Neural crest cell (in vitro differentiated cells): ENCODE results near the gene MYH7B. TPM values are rescaled to one million over a fixed set of nuclear protein-coding genes. Genes with fewer than 3 reads are reported as not detected.

Experiments
- DNase-seq: peaks from one replicate; pipeline ENCODE4 v3.0.0; 2021; ENCODE audit warnings: low read depth, mixed read lengths, low spot score
- H3K27ac Mint-ChIP-seq: one replicate; pipeline ENCODE4 v1.8.0; 2021; ENCODE audit warnings: mild to moderate bottlenecking, mixed read lengths; ENCODE audit not compliant: unreplicated experiment
- H3K27me3 Mint-ChIP-seq: 2 replicates; pipeline ENCODE4 v1.8.0; 2021; ENCODE audit warnings: low read depth, mild to moderate bottlenecking, mixed read lengths
- H3K36me3 Mint-ChIP-seq: 2 replicates; pipeline ENCODE4 v1.8.0; 2021; ENCODE audit warnings: low read depth, mild to moderate bottlenecking, mixed read lengths
- H3K4me1 Mint-ChIP-seq: 2 replicates; pipeline ENCODE4 v1.8.0; 2021; ENCODE audit warnings: mixed read lengths
- H3K4me3 Mint-ChIP-seq: one replicate; pipeline ENCODE4 v1.8.0; 2021; ENCODE audit warnings: mild to moderate bottlenecking, mixed read lengths
- H3K9me3 Mint-ChIP-seq: 2 replicates; pipeline ENCODE4 v1.8.0; 2021; ENCODE audit warnings: mixed read lengths
- total RNA-seq: library from RNA; stranded (reverse); gene quantifications from 2 replicates; pipeline ENCODE4 v1.2.1, GENCODE V29; 2021
- TF ChIP-seq, protein P1 (sequence below): fragments of 200-600 bp; sonication (generic); conservative IDR thresholded peaks from 2 replicates; pipeline ENCODE4 v1.5.0; 2021; ENCODE audit warnings: antibody characterized with exemption, mild to moderate bottlenecking

MYH7B gene
- total RNA-seq, 1 donor from 2014 or later = 0.77 TPM

DNA sequence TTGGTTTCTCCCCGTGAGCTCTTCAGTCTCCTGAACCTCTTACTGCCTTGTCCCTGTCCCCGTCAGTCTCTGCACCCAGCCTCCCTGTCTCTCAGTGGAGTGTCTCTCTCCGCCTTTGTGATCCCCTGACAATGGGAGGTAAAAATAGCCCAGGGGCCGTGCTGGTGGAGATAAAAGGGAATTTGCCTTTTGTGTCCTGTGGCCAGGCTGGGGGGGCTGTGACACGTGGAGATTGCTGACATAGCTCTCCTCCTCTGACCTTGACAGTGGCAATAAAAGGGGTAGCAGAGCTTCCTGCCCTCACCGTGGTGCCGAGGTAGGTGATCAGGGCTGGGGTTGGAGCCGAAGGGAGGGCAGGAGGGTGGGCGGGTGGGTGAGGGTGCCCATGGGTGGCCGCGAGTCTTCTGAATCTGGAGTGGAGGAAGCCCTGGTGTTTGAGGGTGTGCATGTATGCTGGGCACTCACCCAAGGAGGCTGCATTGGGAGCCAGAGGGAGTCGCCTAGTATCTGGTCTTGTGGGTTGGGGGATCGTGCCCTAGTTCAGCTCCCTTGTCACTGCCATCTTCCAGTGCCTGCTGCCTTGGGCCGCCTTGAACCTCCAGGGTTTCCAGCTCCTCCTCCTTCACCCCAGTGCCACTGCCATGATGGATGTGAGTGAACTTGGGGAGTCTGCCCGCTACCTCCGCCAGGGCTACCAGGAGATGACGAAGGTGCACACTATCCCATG lies 21.9 kb downstream of the MYH7B start:
- H3K27me3 Mint-ChIP-seq = peaks cover 6% of the 10 kb centered on the region
- H3K27ac Mint-ChIP-seq = peak overlapping the region; percentile 79
- no peaks in the 10 kb centered on the region for H3K9me3 Mint-ChIP-seq
- no peak for DNase-seq
- H3K36me3 Mint-ChIP-seq = no peaks in the 10 kb centered on the region
- no peak overlapping the region for H3K4me3 Mint-ChIP-seq
- TF ChIP-seq, protein P1, sequence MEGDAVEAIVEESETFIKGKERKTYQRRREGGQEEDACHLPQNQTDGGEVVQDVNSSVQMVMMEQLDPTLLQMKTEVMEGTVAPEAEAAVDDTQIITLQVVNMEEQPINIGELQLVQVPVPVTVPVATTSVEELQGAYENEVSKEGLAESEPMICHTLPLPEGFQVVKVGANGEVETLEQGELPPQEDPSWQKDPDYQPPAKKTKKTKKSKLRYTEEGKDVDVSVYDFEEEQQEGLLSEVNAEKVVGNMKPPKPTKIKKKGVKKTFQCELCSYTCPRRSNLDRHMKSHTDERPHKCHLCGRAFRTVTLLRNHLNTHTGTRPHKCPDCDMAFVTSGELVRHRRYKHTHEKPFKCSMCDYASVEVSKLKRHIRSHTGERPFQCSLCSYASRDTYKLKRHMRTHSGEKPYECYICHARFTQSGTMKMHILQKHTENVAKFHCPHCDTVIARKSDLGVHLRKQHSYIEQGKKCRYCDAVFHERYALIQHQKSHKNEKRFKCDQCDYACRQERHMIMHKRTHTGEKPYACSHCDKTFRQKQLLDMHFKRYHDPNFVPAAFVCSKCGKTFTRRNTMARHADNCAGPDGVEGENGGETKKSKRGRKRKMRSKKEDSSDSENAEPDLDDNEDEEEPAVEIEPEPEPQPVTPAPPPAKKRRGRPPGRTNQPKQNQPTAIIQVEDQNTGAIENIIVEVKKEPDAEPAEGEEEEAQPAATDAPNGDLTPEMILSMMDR = no peak
- peaks cover 24% of the 10 kb centered on the region for H3K4me1 Mint-ChIP-seq

DNA sequence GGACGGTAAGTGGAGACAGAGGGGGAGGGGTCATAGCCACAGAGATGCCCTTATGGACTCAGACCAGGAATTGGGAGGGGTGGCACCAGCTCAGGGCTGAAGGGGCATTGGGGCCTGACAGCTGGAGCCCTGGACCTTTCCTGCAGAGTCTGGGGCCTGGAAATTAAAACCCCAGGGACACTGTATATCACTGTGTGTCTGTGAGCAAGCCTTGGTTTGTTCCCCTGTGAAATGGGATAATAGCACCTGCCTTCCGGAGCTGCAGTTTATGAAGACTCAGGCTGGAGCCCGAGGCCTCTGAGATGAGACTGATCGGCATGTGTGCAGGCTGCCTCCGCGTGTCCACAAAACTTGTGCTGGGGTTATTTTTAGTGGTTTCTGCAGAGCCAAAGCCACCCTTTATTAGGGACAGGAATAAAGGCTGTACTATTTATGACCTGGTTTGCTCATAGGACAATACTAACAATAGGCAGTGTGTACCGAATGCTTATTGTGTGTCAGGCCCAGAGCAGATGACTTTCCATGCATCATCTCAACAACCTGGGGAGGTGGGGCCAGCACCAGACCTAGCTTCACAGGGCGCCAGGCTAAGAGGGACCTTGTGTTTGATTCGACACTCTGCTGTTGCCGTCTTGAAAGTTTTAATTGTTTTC lies 22.6 kb downstream of the MYH7B start:
- no peak for DNase-seq
- TF ChIP-seq, protein P1 = no peak
- peaks cover 10% of the 10 kb centered on the region for H3K27me3 Mint-ChIP-seq
- no peaks in the 10 kb centered on the region for H3K9me3 Mint-ChIP-seq
- H3K27ac Mint-ChIP-seq = peak overlapping the region; percentile 53
- H3K36me3 Mint-ChIP-seq = no peaks in the 10 kb centered on the region
- H3K4me3 Mint-ChIP-seq = no peak overlapping the region
- peaks cover 23% of the 10 kb centered on the region for H3K4me1 Mint-ChIP-seq

DNA sequence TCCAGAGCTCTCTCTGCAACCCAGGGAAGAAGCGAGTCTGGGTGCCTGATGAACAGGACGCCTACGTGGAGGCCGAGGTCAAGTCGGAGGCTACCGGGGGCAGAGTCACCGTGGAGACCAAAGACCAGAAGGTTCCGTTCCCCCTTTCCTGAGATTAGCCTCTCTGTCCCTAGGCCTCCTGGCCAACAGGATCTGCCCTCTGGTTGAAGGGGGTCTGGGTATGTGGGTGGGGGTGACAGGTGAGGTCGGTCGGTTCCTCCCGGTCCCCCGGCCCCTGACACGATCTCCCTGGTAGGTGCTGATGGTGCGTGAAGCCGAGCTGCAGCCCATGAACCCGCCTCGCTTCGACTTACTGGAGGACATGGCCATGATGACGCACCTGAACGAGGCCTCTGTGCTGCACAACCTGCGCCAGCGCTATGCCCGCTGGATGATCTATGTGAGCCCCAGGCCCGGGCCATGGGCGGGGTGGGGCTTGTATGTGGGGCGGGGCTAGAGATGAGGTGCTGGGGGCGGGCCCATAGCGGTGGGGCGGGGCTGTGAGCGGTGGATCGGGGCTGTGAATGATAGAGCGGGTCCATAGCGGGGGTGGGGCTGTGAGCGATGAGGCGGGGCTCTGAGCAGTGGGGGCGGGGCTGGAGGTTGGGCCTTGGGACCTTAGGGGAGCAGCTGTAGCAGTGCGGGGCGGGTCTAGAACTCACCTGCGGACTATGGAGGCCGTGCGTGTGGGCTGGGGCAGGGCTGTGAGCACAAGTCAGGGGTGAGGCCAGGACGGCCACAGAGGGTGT lies 23.9 kb downstream of the MYH7B start:
- no peak overlapping the region for H3K4me3 Mint-ChIP-seq
- TF ChIP-seq, protein P1 = no peak
- peaks cover 26% of the 10 kb centered on the region for H3K4me1 Mint-ChIP-seq
- H3K27me3 Mint-ChIP-seq = peaks cover 20% of the 10 kb centered on the region
- DNase-seq = no peak
- H3K36me3 Mint-ChIP-seq = no peaks in the 10 kb centered on the region
- no peaks in the 10 kb centered on the region for H3K9me3 Mint-ChIP-seq
- H3K27ac Mint-ChIP-seq = no peak overlapping the region

DNA sequence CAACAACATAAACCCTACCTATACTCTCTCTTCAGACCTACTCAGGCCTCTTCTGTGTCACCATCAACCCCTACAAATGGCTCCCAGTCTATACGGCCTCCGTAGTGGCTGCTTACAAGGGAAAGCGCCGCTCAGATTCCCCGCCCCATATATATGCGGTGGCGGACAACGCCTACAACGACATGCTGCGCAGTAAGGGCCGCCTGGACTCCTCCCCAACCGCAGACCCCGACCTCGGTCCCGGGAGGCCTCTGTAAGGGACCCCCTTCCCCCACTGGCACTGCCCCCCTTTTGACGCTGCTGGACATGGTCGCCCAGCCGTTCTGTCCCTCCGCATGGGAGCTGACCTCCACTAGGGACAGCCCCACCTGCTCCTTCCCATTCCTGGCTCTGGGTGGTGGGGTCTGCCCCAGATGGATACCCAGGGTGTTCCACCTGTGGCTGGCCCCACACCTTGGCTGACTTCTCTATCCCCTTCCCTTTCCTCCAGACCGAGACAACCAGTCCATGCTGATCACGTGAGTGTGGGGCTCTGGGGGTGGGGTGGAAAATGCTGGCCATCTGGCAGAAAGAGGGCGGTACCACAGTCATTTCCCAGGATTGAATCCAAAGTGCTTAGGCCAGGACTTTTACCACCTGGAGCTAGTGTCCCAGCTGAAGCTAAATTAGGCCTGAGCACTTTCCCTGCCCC lies 25.0 kb downstream of the MYH7B start:
- Mint-ChIP-seq H3K27ac (no peak overlapping the region), H3K4me1 (peaks cover 30% of the 10 kb centered on the region), H3K9me3 (no peaks in the 10 kb centered on the region), H3K36me3 (no peaks in the 10 kb centered on the region), H3K4me3 (no peak overlapping the region), H3K27me3 (peaks cover 28% of the 10 kb centered on the region)
- TF ChIP-seq, protein P1 = no peak
- DNase-seq = no peak
